ENCODE results near the gene SULT1A1.

DNA sequence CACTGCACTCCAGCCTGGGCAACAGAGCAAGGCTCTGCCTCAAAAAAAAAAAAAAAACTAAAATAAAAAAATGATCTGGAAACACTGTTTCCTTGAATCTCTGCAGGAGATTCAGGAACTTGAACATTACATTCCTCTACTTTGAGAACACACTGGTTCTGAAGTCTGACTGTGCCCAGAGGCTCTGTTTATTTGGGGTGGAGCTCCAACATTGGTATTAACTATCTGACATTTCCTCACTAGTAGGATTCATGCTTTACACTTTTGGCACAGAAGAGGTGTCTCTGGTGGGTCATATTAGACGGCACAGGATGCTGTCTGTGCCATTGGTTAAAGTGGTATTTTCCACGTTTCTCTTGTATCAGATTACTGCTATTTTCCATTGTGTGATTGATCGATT is 23.4 kb downstream of the SULT1A1 start:
- TF ChIP-seq, protein P1, sequence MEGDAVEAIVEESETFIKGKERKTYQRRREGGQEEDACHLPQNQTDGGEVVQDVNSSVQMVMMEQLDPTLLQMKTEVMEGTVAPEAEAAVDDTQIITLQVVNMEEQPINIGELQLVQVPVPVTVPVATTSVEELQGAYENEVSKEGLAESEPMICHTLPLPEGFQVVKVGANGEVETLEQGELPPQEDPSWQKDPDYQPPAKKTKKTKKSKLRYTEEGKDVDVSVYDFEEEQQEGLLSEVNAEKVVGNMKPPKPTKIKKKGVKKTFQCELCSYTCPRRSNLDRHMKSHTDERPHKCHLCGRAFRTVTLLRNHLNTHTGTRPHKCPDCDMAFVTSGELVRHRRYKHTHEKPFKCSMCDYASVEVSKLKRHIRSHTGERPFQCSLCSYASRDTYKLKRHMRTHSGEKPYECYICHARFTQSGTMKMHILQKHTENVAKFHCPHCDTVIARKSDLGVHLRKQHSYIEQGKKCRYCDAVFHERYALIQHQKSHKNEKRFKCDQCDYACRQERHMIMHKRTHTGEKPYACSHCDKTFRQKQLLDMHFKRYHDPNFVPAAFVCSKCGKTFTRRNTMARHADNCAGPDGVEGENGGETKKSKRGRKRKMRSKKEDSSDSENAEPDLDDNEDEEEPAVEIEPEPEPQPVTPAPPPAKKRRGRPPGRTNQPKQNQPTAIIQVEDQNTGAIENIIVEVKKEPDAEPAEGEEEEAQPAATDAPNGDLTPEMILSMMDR (conservative IDR thresholded peaks at IDR 0.05; ENCODE audit: low read depth, low read length) = no peak
- TF ChIP-seq SMC3 (IDR thresholded peaks at IDR 0.05; ENCODE audit: low read depth, low read length) (no peak), MXI1 (IDR thresholded peaks at IDR 0.05; ENCODE audit: borderline replicate concordance, low read depth, low read length) (no peak), POLR2A (IDR thresholded peaks at IDR 0.05; ENCODE audit: low read depth, low read length) (no peak), MAFK (IDR thresholded peaks at IDR 0.05; ENCODE audit: low read depth, low read length) (no peak), FOS (IDR thresholded peaks at IDR 0.05; ENCODE audit: low read depth, low read length) (no peak), RAD21 (IDR thresholded peaks at IDR 0.05; ENCODE audit: low read length) (no peak), MAZ (IDR thresholded peaks at IDR 0.05; ENCODE audit: borderline replicate concordance, low read depth, low read length) (no peak), RFX5 (IDR thresholded peaks at IDR 0.05; ENCODE audit: low read depth, low read length) (no peak), NFE2L2 (IDR thresholded peaks at IDR 0.05; ENCODE audit: low read depth, low read length) (no peak), CHD1 (IDR thresholded peaks at IDR 0.05; ENCODE audit: low read depth, low read length) (no peak), RCOR1 (IDR thresholded peaks at IDR 0.05; ENCODE audit: insufficient replicate concordance, low read length) (no peak)
- TF ChIP-seq, protein P2, sequence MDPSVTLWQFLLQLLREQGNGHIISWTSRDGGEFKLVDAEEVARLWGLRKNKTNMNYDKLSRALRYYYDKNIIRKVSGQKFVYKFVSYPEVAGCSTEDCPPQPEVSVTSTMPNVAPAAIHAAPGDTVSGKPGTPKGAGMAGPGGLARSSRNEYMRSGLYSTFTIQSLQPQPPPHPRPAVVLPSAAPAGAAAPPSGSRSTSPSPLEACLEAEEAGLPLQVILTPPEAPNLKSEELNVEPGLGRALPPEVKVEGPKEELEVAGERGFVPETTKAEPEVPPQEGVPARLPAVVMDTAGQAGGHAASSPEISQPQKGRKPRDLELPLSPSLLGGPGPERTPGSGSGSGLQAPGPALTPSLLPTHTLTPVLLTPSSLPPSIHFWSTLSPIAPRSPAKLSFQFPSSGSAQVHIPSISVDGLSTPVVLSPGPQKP (IDR thresholded peaks at IDR 0.05; ENCODE audit: borderline replicate concordance, low read depth, low read length) = no peak

Data from IMR-90 (cell line).